CD1c-positive myeloid dendritic cell (primary cell): ENCODE measurements around the gene HABP2.

Source experiments
- DNase-seq: peaks from one replicate; pipeline ENCODE4 v3.0.0-alpha.2; 2016; ENCODE audit errors: extremely low spot score

Gene HABP2

GRCh38 chr10:113631684-113632367, 79.0 kb downstream of the HABP2 start:
- no peak for DNase-seq
